Smooth muscle cell (in vitro differentiated cells): ENCODE data around the gene CFAP299. TPM values are rescaled to one million over a fixed set of nuclear protein-coding genes. Genes with fewer than 3 reads are reported as not detected.

Experiments used
- DNase-seq: peaks from one replicate; lab custom pipeline; 2025; ENCODE audit not compliant: unreplicated experiment; lab: John Stamatoyannopoulos, UW
- H2AFZ ChIP-seq: fragments of 200-600 bp; sonication (generic); 2 replicates; pipeline ENCODE4 v1.6.0; 2016; ENCODE audit warnings: antibody characterized with exemption, low read depth, mild to moderate bottlenecking
- H3F3A ChIP-seq: fragments of 200-600 bp; sonication (generic); 2 replicates; pipeline ENCODE4 v1.6.0; 2017; ENCODE audit warnings: antibody characterized with exemption, low read depth
- H3K27ac ChIP-seq: fragments of 200-600 bp; sonication (generic); 2 replicates; pipeline ENCODE4 v1.5.1; 2016; ENCODE audit warnings: low read depth, mild to moderate bottlenecking
- H3K27me3 ChIP-seq: fragments of 200-600 bp; sonication (generic); 2 replicates; pipeline ENCODE4 v1.6.1; 2016; ENCODE audit warnings: low read depth, mild to moderate bottlenecking
- H3K36me3 ChIP-seq: fragments of 200-600 bp; sonication (generic); 2 replicates; pipeline ENCODE4 v1.5.1; 2016; ENCODE audit warnings: low read depth
- H3K4me1 ChIP-seq: fragments of 200-600 bp; sonication (generic); 2 replicates; pipeline ENCODE4 v1.5.1; 2016; ENCODE audit warnings: low read depth
- H3K4me2 ChIP-seq: fragments of 200-600 bp; sonication (generic); 2 replicates; pipeline ENCODE4 v1.6.0; 2016; ENCODE audit warnings: mild to moderate bottlenecking
- H3K4me3 ChIP-seq: fragments of 200-600 bp; sonication (generic); 2 replicates; pipeline ENCODE4 v1.5.1; 2016; ENCODE audit warnings: mild to moderate bottlenecking
- H3K79me2 ChIP-seq: fragments of 200-600 bp; sonication (generic); 2 replicates; pipeline ENCODE4 v1.6.0; 2016; ENCODE audit warnings: low read depth, mild to moderate bottlenecking
- H3K9ac ChIP-seq: fragments of 200-600 bp; sonication (generic); 2 replicates; pipeline ENCODE4 v1.6.0; 2016; ENCODE audit warnings: low read depth
- H3K9me3 ChIP-seq: fragments of 200-600 bp; sonication (generic); replicated peaks from 2 replicates; pipeline ENCODE4 v1.5.1; 2016; ENCODE audit warnings: low read depth
- H4K20me1 ChIP-seq: fragments of 200-600 bp; sonication (generic); 2 replicates; pipeline ENCODE4 v1.6.0; 2016; ENCODE audit warnings: low read depth
- CTCF ChIP-seq: fragments of 200-600 bp; sonication (generic); IDR thresholded peaks from 2 replicates; pipeline ENCODE4 v1.5.1; 2017; ENCODE audit warnings: borderline replicate concordance, mild to moderate bottlenecking, antibody characterized with exemption; ENCODE audit not compliant: insufficient read depth, poor library complexity, severe bottlenecking
- WGBS: methylation state at CpG from one replicate; pipeline ENCODE4 v1.1.7; 2016; ENCODE audit warnings: low lambda C conversion rate; 5-methylcytosine and 5-hydroxymethylcytosine counted together
- polyA plus RNA-seq: library from polyadenylated mRNA; unstranded; fragments of >200 nt; fragmentation: Nextera tagmentation; extraction: Ambion mirVana; gene quantifications from 2 replicates; pipeline ENCODE4 v1.2.1, GENCODE V29; 2016
- total RNA-seq: library from RNA; depleted of rRNA; stranded (reverse); fragments of >200 nt; gene quantifications from 2 replicates; pipeline ENCODE4 v1.2.3, GENCODE V29; 2014

The CFAP299 gene
- total and polyA plus RNA-seq, 2 experiments from 2014 or later: not detected

GRCh38 chr4:80331693-80332092 is 3.8 kb upstream of the CFAP299 start:
- H3K4me3 ChIP-seq: no peak overlapping the region
- no peaks in the 10 kb centered on the region for H3F3A ChIP-seq
- no peak overlapping the region for H2AFZ ChIP-seq
- no peaks in the 10 kb centered on the region for H3K9me3 ChIP-seq
- no peaks in the 10 kb centered on the region for H3K36me3 ChIP-seq
- no peak overlapping the region for H3K9ac ChIP-seq
- TF ChIP-seq CTCF: no peak
- H4K20me1 ChIP-seq: no peaks in the 10 kb centered on the region
- no peak overlapping the region for H3K4me2 ChIP-seq
- peaks cover 3% of the 10 kb centered on the region for H3K4me1 ChIP-seq
- no peaks in the 10 kb centered on the region for H3K79me2 ChIP-seq
- 73% methylated on average over 2 of the region's 2 CpGs for WGBS
- H3K27ac ChIP-seq: no peak overlapping the region
- no peak for DNase-seq
- peaks cover 79% of the 10 kb centered on the region for H3K27me3 ChIP-seq

- H3K4me2 ChIP-seq: no peak overlapping the region
- 83% methylated on average over 4 of the region's 4 CpGs for WGBS
- no peak for DNase-seq
- TF ChIP-seq CTCF: no peak
- H3F3A ChIP-seq: no peaks in the 10 kb centered on the region
- H3K27me3 ChIP-seq: peaks cover 85% of the 10 kb centered on the region
- H3K9me3 ChIP-seq: no peaks in the 10 kb centered on the region
- no peaks in the 10 kb centered on the region for H3K36me3 ChIP-seq
- no peak overlapping the region for H3K27ac ChIP-seq
- no peaks in the 10 kb centered on the region for H3K79me2 ChIP-seq
- H3K4me3 ChIP-seq: no peak overlapping the region
- H4K20me1 ChIP-seq: no peaks in the 10 kb centered on the region
- H2AFZ ChIP-seq: no peak overlapping the region
- no peak overlapping the region for H3K9ac ChIP-seq
- peaks cover 3% of the 10 kb centered on the region for H3K4me1 ChIP-seq
Measured at GRCh38 chr4:80333121-80333520, 2.4 kb upstream of the CFAP299 start.

GRCh38 chr4:80334568-80334967 is 962 bp upstream of the CFAP299 start:
- H3K36me3 ChIP-seq: no peaks in the 10 kb centered on the region
- H3K79me2 ChIP-seq: no peaks in the 10 kb centered on the region
- H3K4me2 ChIP-seq: no peak overlapping the region
- TF ChIP-seq CTCF: no peak
- no peaks in the 10 kb centered on the region for H4K20me1 ChIP-seq
- H2AFZ ChIP-seq: no peak overlapping the region
- no peak overlapping the region for H3K4me3 ChIP-seq
- no peaks in the 10 kb centered on the region for H3F3A ChIP-seq
- H3K27ac ChIP-seq: no peak overlapping the region
- peaks cover 3% of the 10 kb centered on the region for H3K4me1 ChIP-seq
- 79% methylated on average over 1 of the region's 1 CpG for WGBS
- H3K9ac ChIP-seq: no peak overlapping the region
- H3K27me3 ChIP-seq: peaks cover 85% of the 10 kb centered on the region
- DNase-seq: no peak
- H3K9me3 ChIP-seq: no peaks in the 10 kb centered on the region

- H3K4me3 ChIP-seq: peak overlapping the region; percentile 71
- H3F3A ChIP-seq: no peaks in the 10 kb centered on the region
- no peak overlapping the region for H3K9ac ChIP-seq
- H3K79me2 ChIP-seq: no peaks in the 10 kb centered on the region
- no peaks in the 10 kb centered on the region for H4K20me1 ChIP-seq
- DNase-seq: no peak
- H3K36me3 ChIP-seq: no peaks in the 10 kb centered on the region
- peaks cover 3% of the 10 kb centered on the region for H3K4me1 ChIP-seq
- WGBS: 29% methylated on average over 3 of the region's 3 CpGs
- peaks cover 78% of the 10 kb centered on the region for H3K27me3 ChIP-seq
- peak overlapping the region; percentile 92 for H2AFZ ChIP-seq
- peak overlapping the region; percentile 88 for H3K4me2 ChIP-seq
- H3K9me3 ChIP-seq: no peaks in the 10 kb centered on the region
- no peak overlapping the region for H3K27ac ChIP-seq
- TF ChIP-seq CTCF: no peak
Measured at GRCh38 chr4:80335226-80335553, 340 bp upstream of the CFAP299 start.
